ENCODE results near the gene LRPAP1.
"Not testable (repeated sequence)": the region's sequence is repeated elsewhere in the genome, so short reads cannot be mapped to it uniquely, and the experiment has no call there.

Gene LRPAP1

DNA sequence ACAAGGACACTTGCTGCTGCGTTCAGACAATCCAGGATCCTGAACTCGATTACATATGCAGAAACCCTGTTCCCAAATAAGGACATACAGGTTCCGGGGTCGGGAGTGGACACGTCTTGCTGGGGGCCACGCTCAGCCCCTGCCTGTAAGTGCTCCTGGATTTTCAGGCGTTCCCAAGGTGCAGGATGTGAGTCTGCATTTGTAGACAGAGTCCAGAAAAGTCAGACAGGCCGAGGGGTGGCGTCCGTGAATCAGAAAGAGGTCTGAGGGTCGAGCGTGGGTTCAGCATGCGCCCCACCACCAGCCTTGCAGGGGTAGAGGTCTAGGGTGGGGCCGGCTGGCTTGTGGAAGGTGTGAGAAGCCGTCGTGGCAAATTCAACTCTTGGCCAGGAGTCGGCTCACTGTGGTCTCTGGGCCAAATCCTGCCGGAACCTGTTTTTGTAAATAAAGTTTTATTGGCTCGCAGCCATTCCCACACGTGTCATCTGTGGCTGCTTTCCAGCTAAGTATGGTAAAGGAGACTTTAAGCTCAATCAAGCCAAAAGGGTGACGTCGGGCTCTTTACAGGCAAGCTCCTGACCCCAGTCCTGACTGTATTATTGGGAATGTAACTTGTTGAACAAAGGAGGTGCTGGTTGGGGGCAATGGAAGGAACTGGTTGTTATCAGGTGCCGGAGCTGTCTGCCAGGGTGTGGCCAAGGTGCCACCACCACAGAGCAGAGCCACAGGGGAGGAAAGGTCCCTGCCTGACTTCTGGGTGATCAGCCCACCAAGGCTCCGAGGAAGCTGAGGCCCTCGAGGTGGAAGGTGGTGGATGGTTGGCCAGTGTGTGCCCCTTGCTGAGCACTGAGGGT, 61.8 kb downstream of the LRPAP1 start:
- DNase-seq = no peak

GRCh38 chr4:3469386-3470243, 62.6 kb downstream of the LRPAP1 start:
- DNase-seq = no peak

GRCh38 chr4:3468804-3469203, 63.4 kb downstream of the LRPAP1 start:
- DNase-seq = no peak

DNA sequence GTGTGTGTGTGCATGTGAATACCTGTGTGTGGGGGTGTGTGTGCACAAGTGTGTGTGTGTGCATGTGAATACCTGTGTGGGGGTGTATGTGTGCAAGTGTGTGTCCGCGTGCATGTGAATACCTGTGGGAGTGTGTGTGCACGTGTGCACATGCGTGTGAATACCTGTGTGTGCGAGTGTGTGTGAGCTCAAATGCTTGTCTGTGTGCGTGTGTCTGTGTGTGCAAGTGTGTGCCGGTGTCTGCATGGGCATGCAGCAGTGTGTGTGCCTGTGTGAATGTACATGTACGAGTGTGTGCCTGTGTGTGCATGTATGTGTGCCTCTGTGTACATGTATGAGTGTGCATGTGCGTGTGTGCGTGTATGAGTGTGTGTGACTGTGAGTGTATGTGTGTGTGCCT, 64.1 kb downstream of the LRPAP1 start:
- DNase-seq = no peak

- DNase-seq = no peak
Observed at GRCh38 chr4:3467601-3468031, 64.6 kb downstream of the LRPAP1 start.

- DNase-seq = no peak
Observed at GRCh38 chr4:3466691-3467600, 65.3 kb downstream of the LRPAP1 start.

DNA sequence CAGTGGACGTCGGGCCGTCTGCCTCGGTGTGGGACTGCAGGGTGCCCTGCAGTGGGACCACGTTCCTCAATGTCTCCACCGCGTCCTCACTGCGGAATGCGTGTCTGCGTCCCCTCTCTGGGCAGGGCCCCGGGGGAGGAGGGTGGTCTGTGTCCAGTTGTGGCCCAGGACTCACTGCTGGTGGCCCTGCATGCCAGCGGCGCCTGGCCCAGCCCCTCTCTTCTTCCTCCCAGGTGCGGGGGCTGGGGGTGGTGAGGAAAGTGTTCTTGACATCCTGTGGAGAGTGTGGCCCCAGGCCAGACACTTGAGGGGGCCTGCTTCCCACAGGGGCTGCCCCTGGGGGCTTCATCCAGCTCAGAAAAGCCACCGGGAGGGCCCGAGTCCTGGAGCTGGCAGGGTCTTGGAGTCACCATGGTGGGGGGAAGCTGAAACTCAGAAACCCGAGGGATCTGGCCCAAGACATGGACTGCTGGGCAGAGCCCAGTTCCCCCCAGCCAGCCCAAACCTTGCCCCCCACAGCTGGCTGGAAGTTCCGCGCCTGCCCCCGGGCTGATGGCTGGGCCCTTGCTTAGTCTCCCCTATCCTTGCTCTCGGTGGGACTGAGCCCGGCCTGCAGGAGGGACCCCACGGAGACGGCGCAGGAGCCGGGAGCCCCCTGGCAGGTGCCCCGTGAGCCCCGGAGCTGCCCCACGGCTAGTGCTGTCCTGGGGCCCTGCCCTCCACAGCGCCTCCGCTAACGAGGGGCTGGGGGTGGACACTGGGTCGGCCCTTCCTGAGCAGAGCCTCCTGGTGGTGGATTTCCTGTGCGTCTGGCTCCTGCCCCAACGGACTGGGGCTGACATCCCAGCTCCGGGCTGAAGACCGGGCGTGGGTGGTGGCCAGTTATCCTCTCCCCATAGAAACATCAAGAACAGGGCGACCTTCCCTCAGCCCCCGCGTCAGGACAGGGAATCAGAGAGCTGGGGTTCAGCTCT, 66.2 kb downstream of the LRPAP1 start:
- no peak for DNase-seq

- DNase-seq = no peak
Observed at GRCh38 chr4:3464911-3465697, 67.1 kb downstream of the LRPAP1 start.

DNA sequence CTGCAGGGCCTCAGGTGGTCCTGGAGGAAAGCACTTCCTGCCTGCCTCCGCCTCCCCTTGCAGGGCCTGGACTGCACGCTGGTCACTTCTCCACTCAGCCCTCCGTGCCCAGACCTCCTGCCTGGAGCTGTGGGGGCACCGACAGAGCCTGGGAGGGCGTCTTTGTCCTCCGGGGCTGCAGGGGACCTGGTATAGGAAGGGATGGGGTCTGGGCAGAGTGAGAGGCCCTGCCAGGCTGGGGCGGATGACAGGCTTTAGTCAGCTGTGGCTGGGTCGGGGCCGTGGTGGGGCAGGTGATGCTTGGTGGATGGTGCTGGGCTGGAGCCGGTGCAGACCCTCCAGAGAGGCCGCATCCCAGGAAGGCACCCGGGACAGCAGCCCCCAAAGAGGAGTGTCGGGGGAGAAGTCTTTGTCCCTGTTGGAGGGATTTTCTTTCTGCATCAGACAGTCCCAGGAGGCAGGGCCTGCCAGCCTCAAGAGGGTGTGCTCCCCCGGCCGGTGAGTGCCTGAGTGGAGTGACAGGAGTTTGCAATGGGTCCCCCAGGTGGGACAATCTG, 67.8 kb downstream of the LRPAP1 start:
- DNase-seq = no peak

- DNase-seq = no peak
Observed at GRCh38 chr4:3463556-3464348, 68.5 kb downstream of the LRPAP1 start.

GRCh38 chr4:3462790-3463415, 69.3 kb downstream of the LRPAP1 start, which contains the start of gene DOK7:
Gene DOK7 (plus strand): TSS chr4:3463306. CDS start chr4:3463376, 70 bp downstream.
- no peak for DNase-seq

GRCh38 chr4:3462321-3462789, 69.9 kb downstream of the LRPAP1 start:
- no peak for DNase-seq

GRCh38 chr4:3461515-3462291, 70.5 kb downstream of the LRPAP1 start:
- no peak for DNase-seq

- DNase-seq = no peak
Observed at GRCh38 chr4:3460926-3461325, 71.3 kb downstream of the LRPAP1 start.

DNA sequence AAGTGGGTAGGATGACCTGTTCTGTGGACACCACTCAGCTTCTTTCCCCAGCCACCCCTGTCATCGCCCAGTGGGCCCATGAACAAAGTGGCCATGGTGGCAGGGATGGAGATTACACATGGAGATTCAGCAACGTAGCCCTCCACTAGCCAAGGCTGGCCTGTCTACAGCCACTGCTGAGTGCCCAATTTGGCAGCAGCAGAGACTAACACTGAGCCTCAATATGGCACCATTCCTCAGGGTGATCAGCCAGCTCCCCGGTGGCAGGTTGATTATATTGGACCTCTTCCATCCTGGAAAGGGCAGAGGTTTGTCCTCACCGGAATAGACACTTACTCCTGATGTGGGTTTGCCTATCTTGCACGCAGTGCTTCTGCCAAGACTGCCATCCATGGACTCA, 73.1 kb downstream of the LRPAP1 start:
- not testable (repeated sequence) for DNase-seq

DNA sequence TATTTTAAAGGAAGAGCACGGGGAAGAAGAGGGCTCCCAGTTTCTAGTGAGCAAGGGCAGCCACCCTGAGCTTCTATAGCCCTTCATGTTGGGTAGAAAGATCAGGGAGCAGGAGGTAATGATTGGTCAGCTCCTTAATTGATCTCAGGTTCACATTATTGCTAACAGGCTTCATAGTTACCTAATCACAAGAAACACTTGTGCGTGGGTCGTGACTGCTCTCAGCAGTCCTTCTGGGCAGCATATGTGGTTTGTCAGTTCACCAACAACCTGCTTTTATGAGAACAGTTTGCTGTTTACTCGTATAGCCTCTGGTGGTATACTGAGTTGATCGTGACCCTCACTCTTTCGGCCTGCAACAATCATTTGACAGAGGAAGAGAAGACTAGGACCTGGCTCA, 73.9 kb downstream of the LRPAP1 start:
- DNase-seq = no peak

DNA sequence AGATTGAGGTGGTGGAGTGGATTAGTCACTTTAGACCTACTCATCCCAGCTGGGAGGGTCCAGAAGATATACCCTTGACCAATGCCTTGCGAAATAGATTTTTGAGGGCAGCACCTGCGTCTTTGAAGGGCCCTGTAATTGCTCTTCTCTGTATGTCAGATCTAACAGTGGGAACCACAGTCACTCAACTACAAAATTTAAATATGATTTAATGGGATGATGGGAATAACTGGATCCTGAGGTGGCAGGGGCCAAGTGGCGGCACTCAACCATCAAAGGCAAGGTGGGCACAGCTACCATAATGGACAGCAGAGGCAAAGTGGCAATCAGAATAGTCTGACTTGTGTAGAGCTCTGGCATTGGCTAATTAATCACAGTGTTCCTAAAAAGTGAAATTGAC, 76.6 kb downstream of the LRPAP1 start:
- DNase-seq = not testable (repeated sequence)
